ENCODE measurements around the gene RNF17. TPM values are rescaled to one million over a fixed set of nuclear protein-coding genes. Genes with fewer than 3 reads are reported as not detected.

Gene RNF17
- total and polyA plus RNA-seq, 8 donors: 0.15 to 0.43 (median 0.18) TPM; not detected in 5

DNA sequence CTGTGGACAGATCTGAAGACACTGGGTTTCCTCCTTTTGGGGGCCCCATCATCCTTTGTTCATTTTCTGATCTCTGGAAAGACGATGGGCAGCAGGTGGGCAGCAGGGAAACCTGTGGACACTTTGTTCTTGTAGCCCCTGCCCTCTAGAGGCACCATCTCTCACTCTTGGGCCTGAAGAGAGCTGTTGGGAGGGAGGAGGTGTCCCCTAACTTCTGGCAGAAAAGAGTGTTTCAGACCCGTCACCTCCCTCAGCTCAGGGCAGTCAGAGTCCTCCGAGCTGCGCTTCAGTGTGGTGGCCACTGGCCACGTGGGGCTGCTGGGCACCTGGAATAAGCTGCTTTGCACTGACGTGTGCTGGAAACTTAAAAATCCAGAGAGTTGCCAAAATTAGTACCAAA is 26.9 kb upstream of the RNF17 start:
- WGBS, 5 donors: 67 to 78% (median 73%) methylated on average over 6 of the region's 6 CpGs
- Histone ChIP-seq H3K36me3 (no peaks in the 10 kb centered on the region), H3K4me1 (no peaks in the 10 kb centered on the region), H3K27ac (no peak overlapping the region), H3K4me3 (no peak overlapping the region), H3K27me3 (peaks cover 0 to 12% (median 0%) of the 10 kb centered on the region in 3 donors), H3K9me3 (peaks cover 0 to 4% (median 0%) of the 10 kb centered on the region in 4 donors)
- TF ChIP-seq POLR2A (IDR thresholded peaks at IDR 0.05) (no peak), EP300 (IDR thresholded peaks at IDR 0.05) (no peak), POLR2AphosphoS5 (IDR thresholded peaks at IDR 0.05) (no peak)
- TF ChIP-seq, protein P1, sequence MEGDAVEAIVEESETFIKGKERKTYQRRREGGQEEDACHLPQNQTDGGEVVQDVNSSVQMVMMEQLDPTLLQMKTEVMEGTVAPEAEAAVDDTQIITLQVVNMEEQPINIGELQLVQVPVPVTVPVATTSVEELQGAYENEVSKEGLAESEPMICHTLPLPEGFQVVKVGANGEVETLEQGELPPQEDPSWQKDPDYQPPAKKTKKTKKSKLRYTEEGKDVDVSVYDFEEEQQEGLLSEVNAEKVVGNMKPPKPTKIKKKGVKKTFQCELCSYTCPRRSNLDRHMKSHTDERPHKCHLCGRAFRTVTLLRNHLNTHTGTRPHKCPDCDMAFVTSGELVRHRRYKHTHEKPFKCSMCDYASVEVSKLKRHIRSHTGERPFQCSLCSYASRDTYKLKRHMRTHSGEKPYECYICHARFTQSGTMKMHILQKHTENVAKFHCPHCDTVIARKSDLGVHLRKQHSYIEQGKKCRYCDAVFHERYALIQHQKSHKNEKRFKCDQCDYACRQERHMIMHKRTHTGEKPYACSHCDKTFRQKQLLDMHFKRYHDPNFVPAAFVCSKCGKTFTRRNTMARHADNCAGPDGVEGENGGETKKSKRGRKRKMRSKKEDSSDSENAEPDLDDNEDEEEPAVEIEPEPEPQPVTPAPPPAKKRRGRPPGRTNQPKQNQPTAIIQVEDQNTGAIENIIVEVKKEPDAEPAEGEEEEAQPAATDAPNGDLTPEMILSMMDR (IDR thresholded peaks at IDR 0.05): no peak
- intact Hi-C loops (cut with DNase I; ENCODE audit: low total_unique reads): no loop called here
- no peak for DNase-seq

DNA sequence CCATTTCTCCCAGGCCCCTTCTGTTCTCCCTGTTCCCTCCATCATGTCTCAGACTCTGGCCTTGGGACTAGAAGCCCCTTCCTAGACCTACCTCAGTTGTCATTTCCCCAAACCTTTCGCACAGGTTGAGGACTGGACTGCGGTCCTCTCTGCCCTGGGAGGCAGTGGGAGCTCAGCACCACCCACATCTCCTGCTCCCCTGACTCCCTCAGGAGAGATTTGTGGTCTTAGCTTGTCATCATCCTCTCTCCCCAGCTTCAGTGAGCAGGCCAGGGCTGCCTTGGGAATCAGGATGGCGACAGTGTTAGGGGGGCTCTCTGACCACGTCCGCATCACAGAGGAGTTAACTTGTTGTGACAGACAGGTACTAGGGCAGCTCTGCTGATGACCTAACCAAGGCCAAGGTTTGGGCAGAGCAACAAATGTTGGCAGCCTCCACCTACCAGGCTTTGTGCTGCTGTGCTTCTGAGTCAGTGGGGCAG is 25.6 kb upstream of the RNF17 start:
- 76 to 99% (median 94%) methylated on average over 5 of the region's 5 CpGs for WGBS, 5 donors
- no peaks in the 10 kb centered on the region for H3K4me1 ChIP-seq
- intact Hi-C loops (cut with DNase I; ENCODE audit: low total_unique reads): no loop called here
- no peak overlapping the region for H3K4me3 ChIP-seq
- H3K27me3 ChIP-seq: peaks cover 0 to 22% (median 0%) of the 10 kb centered on the region in 3 donors
- no peak overlapping the region for H3K27ac ChIP-seq
- H3K36me3 ChIP-seq: no peaks in the 10 kb centered on the region
- no peaks in the 10 kb centered on the region for H3K9me3 ChIP-seq
- no peak for DNase-seq
- TF ChIP-seq EP300 (IDR thresholded peaks at IDR 0.05) (no peak), POLR2A (IDR thresholded peaks at IDR 0.05) (no peak)

DNA sequence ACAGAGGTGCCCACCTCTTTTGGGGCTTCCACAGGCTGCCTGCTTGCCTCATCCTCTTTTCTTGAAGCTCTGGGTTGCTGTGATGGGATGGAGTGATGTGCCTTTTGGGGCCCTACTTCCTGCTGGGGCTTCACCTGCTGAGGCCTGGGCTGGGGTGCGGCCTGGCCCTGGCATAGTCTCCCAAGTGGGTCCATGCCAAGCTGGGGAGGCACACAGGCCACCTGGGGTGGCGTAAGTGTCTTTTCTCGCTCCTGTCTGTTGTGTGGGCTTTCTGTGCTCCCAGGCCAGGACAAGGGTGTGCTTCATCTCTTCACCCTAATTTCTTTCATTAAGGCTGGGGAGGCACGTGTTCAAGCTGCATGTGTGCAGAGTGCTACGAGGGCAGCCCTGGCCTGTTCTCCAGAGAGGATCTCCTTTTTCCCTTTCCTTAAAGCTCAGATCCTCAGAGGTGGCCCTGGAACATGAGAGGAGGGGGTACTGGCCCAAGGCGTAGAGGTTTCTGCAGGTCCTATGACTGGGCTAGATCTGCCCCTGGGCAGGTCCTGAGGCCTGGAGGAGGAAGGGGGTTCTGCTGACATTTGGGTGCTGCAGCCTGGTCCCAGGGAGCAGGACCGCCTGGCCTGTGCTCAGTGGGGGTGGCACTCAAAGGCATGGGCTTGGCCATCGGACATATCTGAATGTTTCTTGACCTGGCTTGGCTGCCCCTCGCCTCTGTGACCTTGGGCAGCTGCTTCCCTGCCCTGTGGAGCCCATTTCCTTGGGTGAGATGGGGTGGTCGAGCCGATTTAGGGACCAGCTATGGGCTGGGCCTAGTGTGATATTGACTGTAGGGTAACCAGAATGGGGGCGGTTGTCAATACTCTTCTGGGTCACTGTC is 23.7 kb upstream of the RNF17 start:
- TF ChIP-seq POLR2A (IDR thresholded peaks at IDR 0.05) (no peak), EP300 (IDR thresholded peaks at IDR 0.05) (no peak), POLR2AphosphoS5 (IDR thresholded peaks at IDR 0.05) (no peak)
- TF ChIP-seq, protein P1 (IDR thresholded peaks at IDR 0.05): no peak

DNA sequence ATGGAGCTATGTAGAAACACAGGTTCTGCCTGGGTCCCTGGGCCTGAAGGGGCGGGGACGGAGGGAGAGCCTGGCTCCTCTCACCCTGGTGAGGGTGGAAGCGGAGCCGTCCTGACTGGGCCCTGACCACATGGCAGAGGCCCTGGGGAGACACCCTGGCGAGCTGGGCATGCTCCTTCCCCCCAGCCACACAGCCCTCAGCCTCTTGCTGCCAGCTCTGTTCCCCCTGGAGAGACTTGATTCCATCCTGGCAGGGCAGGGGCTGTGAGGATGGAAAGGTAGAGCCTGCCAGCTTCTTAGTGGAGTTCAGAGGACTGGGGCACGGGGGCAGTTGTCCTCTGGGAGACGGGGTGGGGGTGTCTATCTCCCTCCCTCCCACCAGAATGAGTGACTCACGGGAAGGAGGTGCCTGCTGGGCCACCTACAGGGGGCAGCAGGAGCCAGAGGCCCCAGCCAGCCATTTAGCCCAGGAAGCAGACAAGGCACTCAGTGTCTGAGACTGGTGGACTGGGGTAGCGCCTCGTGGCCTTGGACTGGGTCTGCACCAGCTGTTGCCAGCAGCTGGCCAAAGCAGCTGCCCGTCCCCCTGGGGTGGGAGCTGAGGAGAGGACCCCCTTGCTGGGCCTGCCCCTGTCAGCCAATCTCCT is 22.8 kb upstream of the RNF17 start:
- TF ChIP-seq POLR2A (IDR thresholded peaks at IDR 0.05): no peak
- TF ChIP-seq, protein P1 (IDR thresholded peaks at IDR 0.05): no peak
- no peak for TF ChIP-seq EP300 (IDR thresholded peaks at IDR 0.05)
- no peak for TF ChIP-seq POLR2AphosphoS5 (IDR thresholded peaks at IDR 0.05)
- 61 to 77% (median 68%) methylated on average over 5 to 11 of the region's 11 CpGs for WGBS, 5 donors
- intact Hi-C loops (cut with DNase I; ENCODE audit: low total_unique reads): no loop called here
- DNase-seq: no peak
- H3K27me3 ChIP-seq: peaks cover 6 to 49% (median 13%) of the 10 kb centered on the region in 3 donors
- H3K4me1 ChIP-seq: peaks cover 0 to 8% (median 4%) of the 10 kb centered on the region in 4 donors
- H3K4me3 ChIP-seq: no peak overlapping the region
- no peak overlapping the region for H3K27ac ChIP-seq
- no peaks in the 10 kb centered on the region for H3K9me3 ChIP-seq
- H3K36me3 ChIP-seq: no peaks in the 10 kb centered on the region

More for the DNA sequence above, 23.7 kb upstream of the RNF17 start:
- intact Hi-C loops (cut with DNase I; ENCODE audit: low total_unique reads): no loop called here
- no peak overlapping the region for H3K4me3 ChIP-seq
- no peaks in the 10 kb centered on the region for H3K4me1 ChIP-seq
- no peaks in the 10 kb centered on the region for H3K36me3 ChIP-seq
- 85 to 90% (median 88%) methylated on average over 11 to 12 of the region's 12 CpGs for WGBS, 5 donors
- H3K27ac ChIP-seq: no peak overlapping the region
- peaks cover 0 to 40% (median 5%) of the 10 kb centered on the region in 3 donors for H3K27me3 ChIP-seq
- no peaks in the 10 kb centered on the region for H3K9me3 ChIP-seq
- no peak for DNase-seq

Data from stomach (tissue), 9 donors.